Smooth muscle cell (in vitro differentiated cells): ENCODE data around the gene CC2D1A. TPM values are rescaled to one million over a fixed set of nuclear protein-coding genes. Genes with fewer than 3 reads are reported as not detected.

ENCODE experiments used
- DNase-seq: peaks from one replicate; lab custom pipeline; 2025; ENCODE audit not compliant: unreplicated experiment; lab: John Stamatoyannopoulos, UW
- H2AFZ ChIP-seq: fragments of 200-600 bp; sonication (generic); 2 replicates; pipeline ENCODE4 v1.6.0; 2016; ENCODE audit warnings: antibody characterized with exemption, low read depth, mild to moderate bottlenecking
- H3F3A ChIP-seq: fragments of 200-600 bp; sonication (generic); 2 replicates; pipeline ENCODE4 v1.6.0; 2017; ENCODE audit warnings: antibody characterized with exemption, low read depth
- H3K27ac ChIP-seq: fragments of 200-600 bp; sonication (generic); 2 replicates; pipeline ENCODE4 v1.5.1; 2016; ENCODE audit warnings: low read depth, mild to moderate bottlenecking
- H3K27me3 ChIP-seq: fragments of 200-600 bp; sonication (generic); 2 replicates; pipeline ENCODE4 v1.6.1; 2016; ENCODE audit warnings: low read depth, mild to moderate bottlenecking
- H3K36me3 ChIP-seq: fragments of 200-600 bp; sonication (generic); 2 replicates; pipeline ENCODE4 v1.5.1; 2016; ENCODE audit warnings: low read depth
- H3K4me1 ChIP-seq: fragments of 200-600 bp; sonication (generic); 2 replicates; pipeline ENCODE4 v1.5.1; 2016; ENCODE audit warnings: low read depth
- H3K4me2 ChIP-seq: fragments of 200-600 bp; sonication (generic); 2 replicates; pipeline ENCODE4 v1.6.0; 2016; ENCODE audit warnings: mild to moderate bottlenecking
- H3K4me3 ChIP-seq: fragments of 200-600 bp; sonication (generic); 2 replicates; pipeline ENCODE4 v1.5.1; 2016; ENCODE audit warnings: mild to moderate bottlenecking
- H3K79me2 ChIP-seq: fragments of 200-600 bp; sonication (generic); 2 replicates; pipeline ENCODE4 v1.6.0; 2016; ENCODE audit warnings: low read depth, mild to moderate bottlenecking
- H3K9ac ChIP-seq: fragments of 200-600 bp; sonication (generic); 2 replicates; pipeline ENCODE4 v1.6.0; 2016; ENCODE audit warnings: low read depth
- H3K9me3 ChIP-seq: fragments of 200-600 bp; sonication (generic); replicated peaks from 2 replicates; pipeline ENCODE4 v1.5.1; 2016; ENCODE audit warnings: low read depth
- H4K20me1 ChIP-seq: fragments of 200-600 bp; sonication (generic); 2 replicates; pipeline ENCODE4 v1.6.0; 2016; ENCODE audit warnings: low read depth
- WGBS: methylation state at CpG from one replicate; pipeline ENCODE4 v1.1.7; 2016; ENCODE audit warnings: low lambda C conversion rate; 5-methylcytosine and 5-hydroxymethylcytosine counted together
- polyA plus RNA-seq: library from polyadenylated mRNA; unstranded; fragments of >200 nt; fragmentation: Nextera tagmentation; extraction: Ambion mirVana; gene quantifications from 2 replicates; pipeline ENCODE4 v1.2.1, GENCODE V29; 2016
- total RNA-seq: library from RNA; depleted of rRNA; stranded (reverse); fragments of >200 nt; gene quantifications from 2 replicates; pipeline ENCODE4 v1.2.3, GENCODE V29; 2014
- TF ChIP-seq, protein P1 (sequence below): fragments of 200-600 bp; sonication (generic); IDR thresholded peaks from 2 replicates; pipeline ENCODE4 v1.5.1; 2017; ENCODE audit warnings: borderline replicate concordance, mild to moderate bottlenecking, antibody characterized with exemption; ENCODE audit not compliant: insufficient read depth, poor library complexity, severe bottlenecking

The CC2D1A gene
- total and polyA plus RNA-seq, 2 experiments from 2014 or later, result 8.0 to 26.3 TPM

DNA sequence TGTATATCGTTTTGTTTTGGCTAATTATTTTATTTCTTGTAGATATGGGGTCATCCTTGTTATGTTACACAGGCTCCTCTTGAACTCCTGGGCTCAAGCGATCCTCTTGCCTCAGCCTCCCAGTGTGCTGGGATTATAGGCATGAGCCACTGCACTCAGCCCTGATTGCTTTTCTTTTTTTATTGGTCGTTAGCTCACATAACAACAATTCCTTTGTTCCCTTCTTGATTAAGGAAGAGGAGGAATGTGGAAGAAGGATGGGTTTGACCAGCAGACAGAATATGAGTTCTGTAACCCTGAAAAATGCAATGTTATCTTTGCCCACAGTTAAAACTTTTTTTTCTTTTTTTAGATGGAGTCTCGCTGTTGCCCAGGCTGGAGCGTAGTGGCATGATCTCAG is 11.4 kb upstream of the CC2D1A start:
- Histone ChIP-seq H3K4me1 (no peaks in the 10 kb centered on the region), H3F3A (no peaks in the 10 kb centered on the region), H3K27me3 (no peaks in the 10 kb centered on the region), H3K4me2 (no peak overlapping the region), H4K20me1 (no peaks in the 10 kb centered on the region), H3K9ac (no peak overlapping the region), H3K79me2 (no peaks in the 10 kb centered on the region), H2AFZ (no peak overlapping the region), H3K27ac (no peak overlapping the region), H3K9me3 (no peaks in the 10 kb centered on the region), H3K36me3 (no peaks in the 10 kb centered on the region), H3K4me3 (no peak overlapping the region)
- TF ChIP-seq, protein P1, sequence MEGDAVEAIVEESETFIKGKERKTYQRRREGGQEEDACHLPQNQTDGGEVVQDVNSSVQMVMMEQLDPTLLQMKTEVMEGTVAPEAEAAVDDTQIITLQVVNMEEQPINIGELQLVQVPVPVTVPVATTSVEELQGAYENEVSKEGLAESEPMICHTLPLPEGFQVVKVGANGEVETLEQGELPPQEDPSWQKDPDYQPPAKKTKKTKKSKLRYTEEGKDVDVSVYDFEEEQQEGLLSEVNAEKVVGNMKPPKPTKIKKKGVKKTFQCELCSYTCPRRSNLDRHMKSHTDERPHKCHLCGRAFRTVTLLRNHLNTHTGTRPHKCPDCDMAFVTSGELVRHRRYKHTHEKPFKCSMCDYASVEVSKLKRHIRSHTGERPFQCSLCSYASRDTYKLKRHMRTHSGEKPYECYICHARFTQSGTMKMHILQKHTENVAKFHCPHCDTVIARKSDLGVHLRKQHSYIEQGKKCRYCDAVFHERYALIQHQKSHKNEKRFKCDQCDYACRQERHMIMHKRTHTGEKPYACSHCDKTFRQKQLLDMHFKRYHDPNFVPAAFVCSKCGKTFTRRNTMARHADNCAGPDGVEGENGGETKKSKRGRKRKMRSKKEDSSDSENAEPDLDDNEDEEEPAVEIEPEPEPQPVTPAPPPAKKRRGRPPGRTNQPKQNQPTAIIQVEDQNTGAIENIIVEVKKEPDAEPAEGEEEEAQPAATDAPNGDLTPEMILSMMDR, result no peak
- DNase-seq, result no peak
- WGBS, result 79% methylated on average over 5 of the region's 5 CpGs

GRCh38 chr19:13896227-13896626 is 9.8 kb upstream of the CC2D1A start:
- Histone ChIP-seq H3K9ac (no peak overlapping the region), H4K20me1 (no peaks in the 10 kb centered on the region), H3K36me3 (no peaks in the 10 kb centered on the region), H3K4me1 (no peaks in the 10 kb centered on the region), H3K27me3 (no peaks in the 10 kb centered on the region), H3K9me3 (no peaks in the 10 kb centered on the region), H2AFZ (no peak overlapping the region), H3K4me2 (no peak overlapping the region), H3K79me2 (no peaks in the 10 kb centered on the region), H3K27ac (no peak overlapping the region), H3F3A (no peaks in the 10 kb centered on the region), H3K4me3 (no peak overlapping the region)
- no peak for DNase-seq
- WGBS, result 96% methylated on average over 2 of the region's 2 CpGs
- TF ChIP-seq, protein P1, result no peak

DNA sequence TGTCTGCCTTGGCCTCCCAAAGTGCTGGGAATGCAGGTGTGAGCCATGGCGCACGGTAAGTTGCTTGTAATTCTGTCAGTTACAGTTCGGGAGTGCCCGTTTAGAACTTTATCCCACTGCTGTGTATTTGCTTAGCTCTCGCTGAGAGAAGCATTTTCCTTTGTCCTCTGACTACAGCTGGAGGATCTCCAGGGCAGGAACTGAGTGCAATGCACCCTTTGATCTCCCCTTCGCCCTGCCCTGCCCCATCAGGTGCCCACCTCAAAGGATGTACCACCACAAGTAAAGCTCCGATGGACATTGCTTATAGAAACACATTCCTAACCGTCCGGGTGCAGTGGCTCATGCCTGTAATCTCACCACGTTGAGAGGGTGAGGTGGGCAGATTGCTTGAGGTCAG is 6.6 kb upstream of the CC2D1A start:
- TF ChIP-seq, protein P1, result no peak
- Histone ChIP-seq H3K36me3 (no peaks in the 10 kb centered on the region), H3K27me3 (no peaks in the 10 kb centered on the region), H3F3A (no peaks in the 10 kb centered on the region), H3K4me3 (no peak overlapping the region), H3K4me2 (no peak overlapping the region), H2AFZ (no peak overlapping the region), H3K9me3 (no peaks in the 10 kb centered on the region), H3K79me2 (no peaks in the 10 kb centered on the region), H3K27ac (no peak overlapping the region), H3K4me1 (no peaks in the 10 kb centered on the region), H3K9ac (no peak overlapping the region), H4K20me1 (no peaks in the 10 kb centered on the region)
- DNase-seq, result no peak
- 87% methylated on average over 10 of the region's 10 CpGs for WGBS

GRCh38 chr19:13899912-13900584 is 6.0 kb upstream of the CC2D1A start:
- Histone ChIP-seq H3K4me3 (no peak overlapping the region), H3K9ac (no peak overlapping the region), H3K79me2 (no peaks in the 10 kb centered on the region), H3F3A (no peaks in the 10 kb centered on the region), H3K27ac (no peak overlapping the region), H2AFZ (no peak overlapping the region), H3K4me1 (no peaks in the 10 kb centered on the region), H3K9me3 (no peaks in the 10 kb centered on the region), H3K4me2 (no peak overlapping the region), H3K36me3 (no peaks in the 10 kb centered on the region), H4K20me1 (no peaks in the 10 kb centered on the region), H3K27me3 (no peaks in the 10 kb centered on the region)
- 87% methylated on average over 5 of the region's 5 CpGs for WGBS
- no peak for DNase-seq
- TF ChIP-seq, protein P1, result no peak
